Measurements from ENCODE around the gene INTS6. TPM values are rescaled to one million over a fixed set of nuclear protein-coding genes. Genes with fewer than 3 reads are reported as not detected.
A peak's percentile ranks its signal among the peaks of the same experiment; 100 is the strongest.

The INTS6 gene
- total and polyA plus RNA-seq, 5 donors: 12.9 to 29.3 (median 24.0) TPM

DNA sequence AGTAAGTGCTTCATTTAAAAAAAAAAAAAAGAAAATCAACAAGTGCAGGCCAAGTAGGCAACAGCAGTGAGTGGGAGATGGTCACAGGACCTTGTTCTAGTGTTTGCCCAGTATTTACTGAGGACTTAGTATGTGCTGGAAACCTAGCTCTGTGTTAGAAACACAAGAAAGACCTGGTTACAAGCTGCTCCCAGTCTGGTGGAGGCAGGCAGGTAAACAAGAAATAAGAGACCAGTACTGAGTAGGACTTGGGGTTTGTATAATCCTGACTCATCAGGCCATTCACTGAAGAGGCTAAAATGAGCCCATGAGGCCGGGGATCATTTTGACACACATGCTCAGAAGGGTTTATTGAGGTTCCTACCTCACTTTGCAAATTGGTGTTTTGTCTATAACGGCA lies 134.8 kb downstream of the INTS6 start:
- H3K4me3 ChIP-seq (ENCODE audit: low read length): no peak overlapping the region
- peaks cover 3% of the 10 kb centered on the region for H3K4me1 ChIP-seq (ENCODE audit: control insufficient read depth, insufficient read depth, low read length)
- intact Hi-C loops (cut with DNase I): no loop called here
- H3K9me3 ChIP-seq (ENCODE audit: control insufficient read depth, low read length): no peaks in the 10 kb centered on the region
- H3K27me3 ChIP-seq (ENCODE audit: control insufficient read depth, insufficient read depth): no peaks in the 10 kb centered on the region
- no peak for ATAC-seq
- DNase-seq: no peak
- H3K27ac ChIP-seq (ENCODE audit: low read length): no peak overlapping the region
- WGBS: 97% methylated on average over 2 of the region's 2 CpGs

DNA sequence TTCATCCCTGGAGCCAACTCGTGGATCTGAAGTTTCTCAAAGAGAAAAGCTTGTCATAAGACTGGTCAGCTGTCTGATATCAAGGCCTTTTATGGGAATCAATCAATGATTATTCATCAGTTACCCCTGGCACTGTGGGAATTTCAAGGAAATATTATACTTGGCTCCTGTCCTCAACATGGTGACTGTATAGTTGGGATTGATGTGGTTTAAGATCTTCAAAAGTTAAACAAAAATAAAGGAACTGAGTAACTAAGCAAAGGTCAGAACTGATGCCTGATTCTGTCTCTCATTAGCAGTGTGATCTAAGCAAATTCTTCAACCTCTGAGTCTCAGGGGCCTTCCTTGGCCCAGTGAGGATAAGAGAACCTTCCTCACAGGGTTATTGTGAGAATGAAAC lies 135.6 kb downstream of the INTS6 start:
- H3K4me3 ChIP-seq (ENCODE audit: low read length): no peak overlapping the region
- ATAC-seq: no peak
- H3K27me3 ChIP-seq (ENCODE audit: control insufficient read depth, insufficient read depth): no peaks in the 10 kb centered on the region
- DNase-seq: no peak
- H3K9me3 ChIP-seq (ENCODE audit: control insufficient read depth, low read length): no peaks in the 10 kb centered on the region
- 84% methylated on average over 1 of the region's 1 CpG for WGBS
- H3K4me1 ChIP-seq (ENCODE audit: control insufficient read depth, insufficient read depth, low read length): peaks cover 3% of the 10 kb centered on the region
- no peak overlapping the region for H3K27ac ChIP-seq (ENCODE audit: low read length)
- intact Hi-C loops (cut with DNase I): no loop called here

- DNase-seq (no peak), ATAC-seq (peak in 1 of 2 donors; percentile 52)
- Histone ChIP-seq H3K27me3 (ENCODE audit: control insufficient read depth, insufficient read depth) (no peaks in the 10 kb centered on the region), H3K9me3 (ENCODE audit: control insufficient read depth, low read length) (no peaks in the 10 kb centered on the region), H3K27ac (ENCODE audit: low read length) (no peak overlapping the region), H3K4me3 (ENCODE audit: low read length) (no peak overlapping the region), H3K4me1 (ENCODE audit: control insufficient read depth, insufficient read depth, low read length) (peaks cover 3% of the 10 kb centered on the region)
- WGBS: 66% methylated on average over 1 of the region's 1 CpG
- intact Hi-C loops (cut with DNase I): no loop called here
Observed at GRCh38 chr13:51313619-51314018, 139.2 kb downstream of the INTS6 start.

DNA sequence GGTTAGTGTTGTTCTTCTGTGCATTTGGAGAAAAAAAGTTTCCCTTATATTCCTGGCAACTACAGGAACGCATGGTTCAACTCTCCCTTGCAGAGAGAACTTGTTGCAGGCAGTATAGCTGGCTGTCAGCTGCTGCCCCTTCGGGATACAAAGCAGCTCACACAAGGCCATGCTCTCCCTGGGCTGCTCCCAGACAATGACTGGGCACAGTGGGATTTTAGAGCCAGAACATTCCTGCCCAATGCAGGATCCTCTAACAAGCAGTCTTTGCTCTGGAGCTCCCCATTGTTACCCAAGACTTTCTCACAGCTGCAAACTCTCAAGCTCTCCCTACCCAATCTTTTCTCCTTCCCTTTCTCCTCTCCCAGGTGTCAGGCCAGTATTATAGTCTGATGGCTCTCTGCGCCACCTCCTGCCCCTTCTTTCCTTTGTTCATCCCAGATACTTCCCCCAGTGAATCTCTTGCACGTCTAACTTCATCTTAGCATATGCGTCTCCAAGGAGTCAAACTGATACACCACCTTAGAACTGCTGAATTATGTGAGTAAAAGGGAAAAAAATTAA lies 140.8 kb downstream of the INTS6 start:
- H3K4me3 ChIP-seq (ENCODE audit: low read length): no peak overlapping the region
- 93% methylated on average over 5 of the region's 5 CpGs for WGBS
- no peaks in the 10 kb centered on the region for H3K9me3 ChIP-seq (ENCODE audit: control insufficient read depth, low read length)
- intact Hi-C loops (cut with DNase I): no loop called here
- DNase-seq (no peak), ATAC-seq (no peak)
- peaks cover 3% of the 10 kb centered on the region for H3K4me1 ChIP-seq (ENCODE audit: control insufficient read depth, insufficient read depth, low read length)
- no peaks in the 10 kb centered on the region for H3K27me3 ChIP-seq (ENCODE audit: control insufficient read depth, insufficient read depth)
- H3K27ac ChIP-seq (ENCODE audit: low read length): no peak overlapping the region

Small RNA genes lying within 50 kb of the gene (microRNA-seq; reads per million reads assigned to microRNA genes)
- 0 reads per million in 2 donors for gene MIR5693

Other genes starting within 250 kb of the INTS6 start
- 10 to 100 TPM in 1 of 4 donors, 1 to 10 TPM in 3; 5.5 to 10.7 (median 8.6) TPM for gene FAM124A, start 230.6 kb downstream of the INTS6 start, total RNA-seq
- gene FAM124A, start 230.6 kb downstream of the INTS6 start, polyA plus RNA-seq: 4.2 TPM
- gene SERPINE3, start 113.3 kb downstream of the INTS6 start, total RNA-seq: not detected
- not detected for gene SERPINE3, start 113.3 kb downstream of the INTS6 start, polyA plus RNA-seq
- 1 to 10 TPM; 4.9 to 7.9 (median 6.4) TPM for gene WDFY2, start 131.4 kb upstream of the INTS6 start, total RNA-seq
- 2.6 TPM for gene WDFY2, start 131.4 kb upstream of the INTS6 start, polyA plus RNA-seq

All from right cardiac atrium (tissue), 5 donors.